T-helper 2 cell treated with Interferon-gamma antibody and Interleukin-4, amounts not matched to agents 5 μg/mL and 100 μg/mL, for 36 hours (primary cell): Measurements from ENCODE around the gene LIN37.

Experiments
- DNase-seq: peaks from one replicate; pipeline ENCODE4 v3.0.0; 2021; ENCODE audit warnings: low spot score
- H3K27ac Mint-ChIP-seq: one replicate; pipeline ENCODE4 v1.8.0; 2021; ENCODE audit warnings: mild to moderate bottlenecking, mixed read lengths
- H3K27me3 Mint-ChIP-seq: one replicate; pipeline ENCODE4 v1.8.0; 2021; ENCODE audit warnings: low read depth, mixed read lengths
- H3K36me3 Mint-ChIP-seq: one replicate; pipeline ENCODE4 v1.8.0; 2021; ENCODE audit warnings: low read depth, mixed read lengths
- H3K4me1 Mint-ChIP-seq: one replicate; pipeline ENCODE4 v1.8.0; 2021; ENCODE audit warnings: low read depth, mixed read lengths
- H3K4me3 Mint-ChIP-seq: one replicate; pipeline ENCODE4 v1.8.0; 2022; ENCODE audit warnings: mild to moderate bottlenecking, moderate library complexity, mixed read lengths
- H3K9me3 Mint-ChIP-seq: one replicate; pipeline ENCODE4 v1.8.0; 2021; ENCODE audit warnings: mixed read lengths

The LIN37 gene

DNA sequence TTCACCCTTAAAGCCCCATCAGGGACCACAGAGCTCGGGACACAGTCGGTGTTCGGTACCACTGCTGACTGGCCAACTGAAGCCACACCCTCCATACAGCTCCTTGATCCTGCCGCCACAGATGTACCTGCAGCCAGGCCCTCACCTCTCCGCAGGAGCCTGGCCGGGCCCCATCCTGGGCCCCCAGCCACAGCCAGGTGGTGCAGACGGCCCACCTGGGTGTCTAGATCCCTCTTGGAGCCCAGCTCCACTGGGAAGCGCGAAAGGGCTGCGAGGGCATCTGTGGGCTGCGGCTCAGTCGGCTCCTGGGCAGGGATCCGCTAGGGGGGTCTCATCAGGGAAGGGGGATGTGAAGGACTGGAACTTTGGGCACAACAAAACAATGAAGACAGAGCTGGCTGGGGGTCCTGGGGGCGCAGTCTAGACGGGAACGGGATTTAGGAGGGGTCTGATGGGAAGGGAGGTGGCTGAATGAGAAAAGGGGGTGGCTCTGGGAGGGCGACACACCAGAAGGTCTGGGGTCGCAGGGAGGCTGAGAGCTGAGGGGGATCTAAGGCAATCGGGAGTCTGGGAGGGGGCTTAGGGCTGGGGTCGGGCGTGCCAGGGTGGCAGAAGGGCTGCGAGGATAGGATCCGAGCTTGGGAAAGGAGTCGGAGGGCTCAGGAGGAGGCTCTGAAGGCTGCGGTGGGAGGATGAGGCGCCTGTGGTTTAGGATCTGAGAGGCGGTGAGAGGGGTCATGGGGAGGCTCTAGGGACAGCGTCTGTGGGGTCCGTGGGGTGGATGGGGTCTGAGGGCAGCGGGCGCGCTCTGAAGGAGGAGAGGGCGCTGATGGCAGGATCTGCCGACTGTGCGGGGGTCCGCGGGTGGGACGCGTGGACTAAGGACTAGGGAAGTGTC, 48.5 kb downstream of the LIN37 start:
- Mint-ChIP-seq H3K36me3 (no peaks in the 10 kb centered on the region), H3K4me1 (no peaks in the 10 kb centered on the region), H3K9me3 (no peaks in the 10 kb centered on the region), H3K4me3 (peak overlapping the region; percentile 6), H3K27me3 (peaks cover 28% of the 10 kb centered on the region), H3K27ac (no peak overlapping the region)
- DNase-seq: no peak

DNA sequence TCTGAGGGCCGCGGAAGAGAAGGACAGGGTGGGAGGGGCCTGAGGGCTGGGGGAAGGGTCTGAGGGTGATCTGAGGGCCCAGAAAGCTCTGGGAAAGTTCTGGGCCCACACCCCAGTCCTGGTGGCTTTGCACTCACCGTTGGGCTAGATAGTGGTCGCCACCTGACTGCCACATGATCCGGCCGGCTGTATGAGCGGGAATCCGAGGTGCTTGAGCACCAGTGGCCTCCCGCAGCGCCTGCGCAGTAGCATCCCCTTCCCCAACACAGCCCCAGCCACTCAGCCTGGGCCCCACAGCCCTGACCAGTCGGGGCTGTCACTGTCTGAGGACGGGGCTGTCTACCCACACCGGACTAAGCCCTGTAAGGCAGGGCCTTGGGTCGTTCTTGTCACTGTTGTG, 49.3 kb downstream of the LIN37 start:
- no peak overlapping the region for H3K4me3 Mint-ChIP-seq
- H3K27ac Mint-ChIP-seq: no peak overlapping the region
- peaks cover 28% of the 10 kb centered on the region for H3K27me3 Mint-ChIP-seq
- peak; percentile 22 for DNase-seq
- no peaks in the 10 kb centered on the region for H3K9me3 Mint-ChIP-seq
- no peaks in the 10 kb centered on the region for H3K4me1 Mint-ChIP-seq
- H3K36me3 Mint-ChIP-seq: no peaks in the 10 kb centered on the region

DNA sequence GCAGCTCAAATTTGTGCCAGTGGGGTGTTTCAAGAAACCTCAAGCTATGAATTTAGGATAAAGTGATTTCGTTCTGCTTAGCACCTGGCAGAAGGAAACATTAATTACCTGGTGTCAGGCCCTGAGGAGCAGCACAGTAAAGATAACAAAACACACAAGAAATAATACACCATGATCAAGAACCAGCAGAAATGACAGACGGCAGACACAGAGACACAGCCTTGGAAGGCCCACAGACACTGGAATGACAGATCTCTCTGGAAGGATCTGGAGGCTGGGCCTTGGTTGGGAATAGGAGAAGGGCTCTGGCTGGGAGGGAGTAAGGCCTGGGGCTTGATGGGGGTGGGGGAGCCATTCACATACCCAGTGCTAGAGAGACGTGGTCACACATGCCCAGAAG, 53.5 kb downstream of the LIN37 start:
- no peak overlapping the region for H3K27ac Mint-ChIP-seq

More for the DNA sequence above, 53.5 kb downstream of the LIN37 start:
- Mint-ChIP-seq H3K9me3 (no peaks in the 10 kb centered on the region), H3K27me3 (peaks cover 14% of the 10 kb centered on the region), H3K4me3 (no peak overlapping the region), H3K4me1 (peaks cover 6% of the 10 kb centered on the region), H3K36me3 (no peaks in the 10 kb centered on the region)
- DNase-seq: no peak
